SK-N-SH (cell line): ENCODE data around the gene OR5H15. TPM values are rescaled to one million over a fixed set of nuclear protein-coding genes. Genes with fewer than 3 reads are reported as not detected.

Source experiments
- CTCF ChIA-PET: fragments of 300-600, 350-600 bp; formaldehyde crosslinking; extraction: SDS; loops from one replicate; lab custom pipeline; 2021; lab: Yijun Ruan, JAX
- POLR2A ChIA-PET: fragments of 350-600 bp; sonication (Branson Sonifier 250); formaldehyde crosslinking; extraction: SDS; loops from one replicate; lab custom pipeline; 2020; ENCODE audit warnings: antibody characterized with exemption, inconsistent platforms; lab: Yijun Ruan, JAX
- DNase-seq: peaks from one replicate; pipeline ENCODE4 v3.0.0; 2012
- H2AFZ ChIP-seq: fragments of 200-600 bp; sonication (generic); 2 replicates; pipeline ENCODE4 v1.8.1; 2016; ENCODE audit warnings: antibody characterized with exemption, mild to moderate bottlenecking, low read depth
- H3F3A ChIP-seq: fragments of 200-600 bp; sonication (generic); replicated peaks from 2 replicates; pipeline ENCODE3; 2016; ENCODE audit warnings: antibody characterized with exemption, mild to moderate bottlenecking; ENCODE audit not compliant: insufficient read depth
- H3K27ac ChIP-seq, 2 experiments: fragments of 200-500 bp in 1 of 2; fragments of 200-600 bp in 1 of 2; sonication (Bioruptor generic) in 1 of 2; sonication (generic), shearing (Covaris generic) in 1 of 2; 2 replicates each; pipeline versions ENCODE4 v1.5.1 to v1.6.1; 2014 to 2016; ENCODE audit warnings: low read depth in 2 of 2, inconsistent platforms in 1 of 2, low read length in 1 of 2, mild to moderate bottlenecking in 1 of 2, mixed read lengths in 1 of 2
- H3K27me3 ChIP-seq: fragments of 200-600 bp; sonication (generic), shearing (Covaris generic); 2 replicates; pipeline ENCODE4 v1.6.1; 2016; ENCODE audit warnings: mixed run types; ENCODE audit not compliant: insufficient read depth
- H3K36me3 ChIP-seq, 2 experiments: fragments of 200-500 bp in 1 of 2; fragments of 200-600 bp in 1 of 2; sonication (Bioruptor generic) in 1 of 2; sonication (generic) in 1 of 2; replicated peaks in 1 of 2; 2 replicates each; pipeline versions ENCODE3 to v1.5.1; 2014 to 2016; ENCODE audit warnings: low read length in 1 of 2, mild to moderate bottlenecking in 1 of 2; ENCODE audit not compliant: insufficient read depth in 2 of 2, control insufficient read depth in 1 of 2
- H3K4me1 ChIP-seq, 2 experiments: fragments of 200-500 bp in 1 of 2; fragments of 200-600 bp in 1 of 2; sonication (Bioruptor generic) in 1 of 2; sonication (generic), shearing (Covaris generic) in 1 of 2; 2 replicates each; pipeline versions ENCODE4 v1.5.1 to v1.6.1; 2014 to 2016; ENCODE audit warnings: low read depth in 1 of 2, low read length in 1 of 2, mixed run types in 1 of 2; ENCODE audit not compliant: insufficient read depth in 2 of 2, control insufficient read depth in 1 of 2
- H3K4me2 ChIP-seq: fragments of 200-600 bp; sonication (generic), shearing (Covaris generic); 2 replicates; pipeline ENCODE4 v1.6.1; 2017; ENCODE audit warnings: mixed run types
- H3K4me3 ChIP-seq, 2 experiments: fragments of 200-500 bp in 1 of 2; fragments of 200-600 bp in 1 of 2; sonication (Bioruptor generic) in 1 of 2; sonication (generic), shearing (Covaris generic) in 1 of 2; 2 replicates each; pipeline versions ENCODE4 v1.5.1 to v1.8.1; 2014 to 2016; ENCODE audit warnings: low read depth in 2 of 2, inconsistent platforms in 1 of 2, low read length in 1 of 2, mild to moderate bottlenecking in 1 of 2, mixed read lengths in 1 of 2, moderate library complexity in 1 of 2
- H3K79me2 ChIP-seq: fragments of 200-600 bp; sonication (generic); 2 replicates; pipeline ENCODE4 v1.8.1; 2017; ENCODE audit warnings: mild to moderate bottlenecking; ENCODE audit not compliant: insufficient read depth
- H3K9ac ChIP-seq: fragments of 200-600 bp; sonication (generic); 2 replicates; pipeline ENCODE4 v1.6.1; 2017; ENCODE audit warnings: mixed run types
- H3K9me2 ChIP-seq: fragments of 200-600 bp; sonication (generic); 2 replicates; pipeline ENCODE4 v1.6.1; 2017; ENCODE audit warnings: mixed run types
- H3K9me3 ChIP-seq: fragments of 200-600 bp; sonication (generic); 2 replicates; pipeline ENCODE4 v1.6.1; 2017; ENCODE audit warnings: mixed run types, mild to moderate bottlenecking, moderate library complexity
- H4K20me1 ChIP-seq: fragments of 200-600 bp; sonication (generic); 2 replicates; pipeline ENCODE4 v1.6.1; 2017; ENCODE audit warnings: mild to moderate bottlenecking, mixed run types; ENCODE audit not compliant: insufficient read depth
- CHD2 ChIP-seq: fragments of 150-350 bp; IDR thresholded peaks from 2 replicates; pipeline ENCODE4 v1.6.1; 2018; ENCODE audit warnings: low read length; ENCODE audit not compliant: partially characterized antibody
- CTCF ChIP-seq: fragments of 200-600 bp; sonication (generic); IDR thresholded peaks from 2 replicates; pipeline ENCODE4 v1.6.1; 2017; ENCODE audit warnings: antibody characterized with exemption, mild to moderate bottlenecking, moderate library complexity
- EP300 ChIP-seq, 2 experiments: IDR thresholded peaks; 2 replicates each; pipeline versions ENCODE4 v1.4.0 to v1.6.1; 2012; ENCODE audit warnings: borderline replicate concordance in 1 of 2, low read depth in 1 of 2, low read length in 1 of 2
- EZH2phosphoT487 ChIP-seq: fragments of 200-600 bp; sonication (generic); IDR thresholded peaks from 2 replicates; pipeline ENCODE4 v1.6.1; 2017; ENCODE audit warnings: low read depth, mixed run types, mild to moderate bottlenecking, antibody characterized with exemption, moderate library complexity, borderline replicate concordance
- FOXM1 ChIP-seq: IDR thresholded peaks from 2 replicates; pipeline ENCODE4 v1.4.0; 2012; ENCODE audit warnings: low read depth, mild to moderate bottlenecking
- GABPA ChIP-seq: IDR thresholded peaks from 2 replicates; pipeline ENCODE4 v1.4.0; 2012; ENCODE audit warnings: low read depth, mild to moderate bottlenecking
- GATA2 ChIP-seq: sonication (generic); formaldehyde crosslinking; IDR thresholded peaks from 2 replicates; pipeline ENCODE4 v1.5.0; 2020; ENCODE audit warnings: mild to moderate bottlenecking, missing genetic modification reagents
- IRF3 ChIP-seq: fragments of 150-350 bp; IDR thresholded peaks from 2 replicates; pipeline ENCODE4 v1.6.1; 2016; ENCODE audit warnings: mild to moderate bottlenecking, low read depth, low read length
- JUND ChIP-seq: IDR thresholded peaks from 2 replicates; pipeline ENCODE4 v1.4.0; 2012
- MAX ChIP-seq: IDR thresholded peaks from 2 replicates; pipeline ENCODE4 v1.4.0; 2012; ENCODE audit warnings: low read depth
- MEF2A ChIP-seq: IDR thresholded peaks from 2 replicates; pipeline ENCODE4 v1.4.0; 2012; ENCODE audit warnings: low read depth, borderline replicate concordance
- NFIC ChIP-seq: IDR thresholded peaks from 2 replicates; pipeline ENCODE4 v1.4.0; 2012; ENCODE audit warnings: borderline replicate concordance
- NRF1 ChIP-seq: IDR thresholded peaks from 2 replicates; pipeline ENCODE4 v1.6.1; 2012; ENCODE audit warnings: low read depth, mild to moderate bottlenecking, low read length
- POLR2AphosphoS5 ChIP-seq: IDR thresholded peaks from 2 replicates; pipeline ENCODE4 v1.6.1; 2012; ENCODE audit warnings: low read depth, low read length
- REST ChIP-seq: IDR thresholded peaks from 2 replicates; pipeline ENCODE4 v1.6.1; 2012; ENCODE audit warnings: mild to moderate bottlenecking, low read depth, low read length, moderate library complexity
- SMC3 ChIP-seq: IDR thresholded peaks from 2 replicates; pipeline ENCODE4 v1.6.1; 2012; ENCODE audit warnings: low read depth, low read length, improper control_type of control experiment
- TAF1 ChIP-seq: IDR thresholded peaks from 2 replicates; pipeline ENCODE4 v1.6.1; 2012; ENCODE audit warnings: low read depth, mild to moderate bottlenecking, low read length, moderate library complexity, borderline replicate concordance
- TCF12 ChIP-seq: IDR thresholded peaks from 2 replicates; pipeline ENCODE4 v1.4.0; 2012
- TEAD4 ChIP-seq: IDR thresholded peaks from 2 replicates; pipeline ENCODE4 v1.4.0; 2012; ENCODE audit warnings: mild to moderate bottlenecking, borderline replicate concordance; ENCODE audit not compliant: insufficient read depth
- USF1 ChIP-seq: IDR thresholded peaks from 2 replicates; pipeline ENCODE4 v1.4.0; 2012; ENCODE audit warnings: low read depth, borderline replicate concordance
- WGBS: methylation state at CpG from one replicate; pipeline ENCODE4 v1.1.6; 2017; ENCODE audit warnings: low lambda C conversion rate; 5-methylcytosine and 5-hydroxymethylcytosine counted together
- polyA plus RNA-seq, 3 experiments: library from polyadenylated mRNA; depleted of rRNA; stranded (reverse); fragments of >200 nt; gene quantifications; 2 replicates each; pipeline ENCODE4 v1.2.3, GENCODE V29; 2012

Gene OR5H15
- polyA plus RNA-seq, 1 of the 3 experiments (the other 2 are of a cell fraction), result not detected

- H3K4me3 ChIP-seq, result no peak within 1 kb of the TSS
- CTCF ChIA-PET, result no interaction called here
- WGBS, result 0% methylated on average over 1 of the region's 1 CpG
- no peak within 1 kb of the TSS for H3K9ac ChIP-seq
- POLR2A ChIA-PET, result no interaction called here
- no peaks in the 10 kb centered on the region for H3K9me3 ChIP-seq
- H3K9me2 ChIP-seq, result no peaks in the 10 kb centered on the region
- H3K36me3 ChIP-seq, result no peaks in the 10 kb centered on the region
- TF ChIP-seq NFIC (no peak), NRF1 (no peak), EZH2phosphoT487 (no peak), GABPA (no peak), TAF1 (no peak), MAX (no peak), USF1 (no peak), TEAD4 (no peak), CHD2 (no peak), MEF2A (no peak), EP300 (IDR thresholded peaks at IDR 0.05; ENCODE audit: borderline replicate concordance in 1 of 2, low read depth in 1 of 2, low read length in 1 of 2) (no peak), CTCF (no peak), REST (no peak), FOXM1 (no peak), GATA2 (CRISPR knock-in tag) (no peak), IRF3 (no peak), TCF12 (no peak), JUND (no peak), SMC3 (no peak), POLR2AphosphoS5 (no peak)
- no peaks in the 10 kb centered on the region for H3K4me1 ChIP-seq
- no peak within 1 kb of the TSS for H3K4me2 ChIP-seq
- no peak within 1 kb of the TSS for H2AFZ ChIP-seq
- H3K27me3 ChIP-seq, result no peaks in the 10 kb centered on the region
- no peaks in the 10 kb centered on the region for H4K20me1 ChIP-seq
- H3F3A ChIP-seq, result no peaks in the 10 kb centered on the region
- no peak for DNase-seq
- no peaks in the 10 kb centered on the region for H3K79me2 ChIP-seq
- no peak within 1 kb of the TSS for H3K27ac ChIP-seq
These were observed 19.3 kb upstream of the OR5H15 start, which contains the start of gene OR5H14 for GRCh38 chr3:98147179-98147578. TSS of gene OR5H14 (plus strand) at chr3:98147479. CDS start at chr3:98149386, 1,907 bp downstream.
